H9 (cell line): ENCODE data around the gene HSPA13. TPM values are rescaled to one million over a fixed set of nuclear protein-coding genes. Genes with fewer than 3 reads are reported as not detected.

Experiments
- DNase-seq: peaks from one replicate; pipeline ENCODE4 v3.0.0-alpha.2; 2017
- H2AFZ ChIP-seq: one replicate; pipeline ENCODE4 v1.6.1; 2013; ENCODE audit warnings: mild to moderate bottlenecking, low read length, control low read depth, moderate library complexity
- H2AK5ac ChIP-seq: 2 replicates; pipeline ENCODE4 v1.6.1; 2013; ENCODE audit warnings: low read length, control low read depth, mixed read lengths; ENCODE audit not compliant: insufficient read length
- H2BK120ac ChIP-seq: one replicate; pipeline ENCODE4 v1.6.1; 2013; ENCODE audit warnings: low read depth, mild to moderate bottlenecking, low read length, control low read depth, inconsistent platforms; ENCODE audit not compliant: poor library complexity, severe bottlenecking
- H2BK12ac ChIP-seq: 2 replicates; pipeline ENCODE4 v1.6.1; 2013; ENCODE audit warnings: low read length, control low read depth, mixed read lengths, low read depth; ENCODE audit not compliant: insufficient read length
- H2BK15ac ChIP-seq: 2 replicates; pipeline ENCODE4 v1.6.1; 2013; ENCODE audit warnings: low read depth, low read length, control low read depth
- H2BK20ac ChIP-seq: one replicate; pipeline ENCODE4 v1.6.1; 2013; ENCODE audit warnings: low read depth, mild to moderate bottlenecking, low read length, control low read depth, inconsistent platforms; ENCODE audit not compliant: poor library complexity, severe bottlenecking
- H2BK5ac ChIP-seq: 2 replicates; pipeline ENCODE4 v1.6.1; 2013; ENCODE audit warnings: low read length, control low read depth, mixed read lengths; ENCODE audit not compliant: insufficient read length
- H3K14ac ChIP-seq: 2 replicates; pipeline ENCODE4 v1.6.1; 2013; ENCODE audit warnings: low read length, control low read depth; ENCODE audit not compliant: insufficient read depth
- H3K18ac ChIP-seq: 2 replicates; pipeline ENCODE4 v1.6.1; 2013; ENCODE audit warnings: low read depth, mild to moderate bottlenecking, mixed read lengths, low read length, control low read depth; ENCODE audit not compliant: insufficient read length
- H3K23ac ChIP-seq: 2 replicates; pipeline ENCODE4 v1.6.1; 2013; ENCODE audit warnings: low read length, control low read depth, mixed read lengths, low read depth; ENCODE audit not compliant: insufficient read length
- H3K23me2 ChIP-seq: 2 replicates; pipeline ENCODE4 v1.6.1; 2013; ENCODE audit warnings: low read depth, mild to moderate bottlenecking, mixed read lengths, low read length, control low read depth; ENCODE audit not compliant: insufficient read length, poor library complexity, severe bottlenecking
- H3K27ac ChIP-seq: 2 replicates; pipeline ENCODE4 v1.5.1; 2013; ENCODE audit warnings: low read length, control low read depth, mixed read lengths, low read depth; ENCODE audit not compliant: insufficient read length
- H3K27me3 ChIP-seq: 2 replicates; pipeline ENCODE4 v1.6.1; 2013; ENCODE audit warnings: low read length, control low read depth, inconsistent platforms; ENCODE audit not compliant: insufficient read depth
- H3K4ac ChIP-seq: 2 replicates; pipeline ENCODE4 v1.6.1; 2013; ENCODE audit warnings: low read depth, mild to moderate bottlenecking, control low read depth, inconsistent platforms, low read length, moderate library complexity
- H3K4me1 ChIP-seq: 2 replicates; pipeline ENCODE4 v1.6.1; 2013; ENCODE audit warnings: low read length, control low read depth, inconsistent platforms; ENCODE audit not compliant: insufficient read depth
- H3K4me2 ChIP-seq: 2 replicates; pipeline ENCODE4 v1.6.1; 2013; ENCODE audit warnings: low read length, control low read depth, mixed read lengths; ENCODE audit not compliant: insufficient read length, insufficient read depth
- H3K56ac ChIP-seq: 2 replicates; pipeline ENCODE4 v1.6.1; 2013; ENCODE audit warnings: low read depth, mild to moderate bottlenecking, mixed read lengths, low read length, control low read depth; ENCODE audit not compliant: insufficient read length
- H3K79me1 ChIP-seq: 2 replicates; pipeline ENCODE4 v1.6.1; 2013; ENCODE audit warnings: low read depth, mild to moderate bottlenecking, moderate library complexity, low read length, control low read depth, inconsistent platforms; ENCODE audit not compliant: insufficient read depth, poor library complexity, severe bottlenecking
- H3K79me2 ChIP-seq: 2 replicates; pipeline ENCODE4 v1.6.1; 2013; ENCODE audit warnings: low read length, control low read depth, inconsistent platforms; ENCODE audit not compliant: insufficient read depth
- H3K9ac ChIP-seq: 2 replicates; pipeline ENCODE4 v1.6.1; 2013; ENCODE audit warnings: low read length, control low read depth, mixed read lengths; ENCODE audit not compliant: insufficient read length; ENCODE audit errors: extremely low read depth
- H3K9me3 ChIP-seq: one replicate; pipeline ENCODE4 v1.6.1; 2013; ENCODE audit warnings: low read depth, low read length, inconsistent platforms; ENCODE audit not compliant: control insufficient read depth
- H3T11ph ChIP-seq: one replicate; pipeline ENCODE4 v1.6.1; 2013; ENCODE audit warnings: mild to moderate bottlenecking, low read length, control low read depth, inconsistent platforms
- H4K20me1 ChIP-seq: one replicate; pipeline ENCODE4 v1.6.1; 2013; ENCODE audit not compliant: control insufficient read depth, insufficient read length, insufficient read depth
- H4K5ac ChIP-seq: 2 replicates; pipeline ENCODE4 v1.6.1; 2013; ENCODE audit warnings: low read depth, mild to moderate bottlenecking, mixed read lengths, low read length, control low read depth; ENCODE audit not compliant: insufficient read length
- H4K8ac ChIP-seq: replicated peaks from 2 replicates; pipeline ENCODE4 v1.6.1; 2013; ENCODE audit warnings: low read length, control low read depth, mixed read lengths, low read depth; ENCODE audit not compliant: insufficient read length
- H4K91ac ChIP-seq: 2 replicates; pipeline ENCODE4 v1.6.1; 2013; ENCODE audit warnings: low read depth, mild to moderate bottlenecking, moderate library complexity, mixed read lengths, low read length, control low read depth; ENCODE audit not compliant: insufficient read length
- H3K27ac Mint-ChIP-seq, 3 experiments: 2 replicates in 2 of 3; 3 replicates in 1 of 3; pipeline ENCODE4 v1.8.0; 2020 to 2021; ENCODE audit warnings: mixed read lengths in 3 of 3, mild to moderate bottlenecking in 1 of 3, moderate library complexity in 1 of 3
- H3K27me3 Mint-ChIP-seq: 2 replicates; pipeline ENCODE4 v1.8.0; 2021; ENCODE audit warnings: low read depth, mild to moderate bottlenecking, moderate library complexity, mixed read lengths
- H3K36me3 Mint-ChIP-seq, 3 experiments: 2 replicates in 2 of 3; 3 replicates in 1 of 3; pipeline ENCODE4 v1.8.0; 2020 to 2021; ENCODE audit warnings: low read depth in 3 of 3, mixed read lengths in 3 of 3; ENCODE audit not compliant: insufficient read depth in 1 of 3
- H3K4me1 Mint-ChIP-seq, 2 experiments: 2 replicates each; pipeline ENCODE4 v1.8.0; 2020; ENCODE audit warnings: mixed read lengths in 2 of 2
- H3K4me3 Mint-ChIP-seq, 2 experiments: 2 replicates in 1 of 2; 3 replicates in 1 of 2; pipeline ENCODE4 v1.8.0; 2020 to 2021; ENCODE audit warnings: mild to moderate bottlenecking in 2 of 2, mixed read lengths in 2 of 2, moderate library complexity in 1 of 2
- H3K9me3 Mint-ChIP-seq, 2 experiments: 2 replicates in 1 of 2; 3 replicates in 1 of 2; pipeline ENCODE4 v1.8.0; 2020; ENCODE audit warnings: mild to moderate bottlenecking in 2 of 2, mixed read lengths in 2 of 2, moderate library complexity in 1 of 2
- total RNA-seq: library from RNA; stranded (reverse); gene quantifications from 2 replicates; pipeline ENCODE4 v1.2.1, GENCODE V29; 2021
- TF ChIP-seq, protein P1 (sequence below): fragments of 200-600 bp; sonication (generic); conservative IDR thresholded peaks from 3 replicates; pipeline ENCODE4 v1.8.0; 2021; ENCODE audit warnings: antibody characterized with exemption, mild to moderate bottlenecking

HSPA13 gene
- total RNA-seq, 1 experiment from 2014 or later = 32.6 TPM

DNA sequence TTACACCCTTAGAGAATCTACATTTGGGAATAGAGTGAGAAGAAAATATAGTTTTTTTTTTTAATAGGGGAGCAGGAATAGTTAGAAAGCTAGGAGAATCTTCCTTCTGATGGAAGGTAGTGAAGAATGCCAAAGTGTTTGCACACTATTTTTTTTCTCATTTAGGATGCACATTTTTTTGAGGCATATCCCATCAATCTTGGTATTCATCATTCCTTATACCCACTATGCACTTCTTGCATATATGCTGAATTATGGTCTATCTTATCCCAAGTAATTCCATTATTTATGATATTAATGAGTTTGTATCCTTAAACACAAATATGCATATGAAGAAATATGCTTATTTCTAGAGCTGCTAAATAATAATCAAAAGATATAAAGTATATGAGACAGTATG is 28.4 kb downstream of the HSPA13 start:
- Histone ChIP-seq H3K27ac (no peak overlapping the region), H2BK20ac (no peak overlapping the region), H3K4me2 (no peak overlapping the region), H2AFZ (no peak overlapping the region), H3K79me1 (no peaks in the 10 kb centered on the region), H3K56ac (no peak overlapping the region), H3K27me3 (no peaks in the 10 kb centered on the region), H3K9ac (no peak overlapping the region), H2BK12ac (no peak overlapping the region), H3K9me3 (no peaks in the 10 kb centered on the region), H3K23me2 (no peaks in the 10 kb centered on the region), H4K20me1 (no peaks in the 10 kb centered on the region), H2AK5ac (no peak overlapping the region), H3K18ac (no peak overlapping the region), H3K23ac (no peak overlapping the region), H3K4me1 (no peaks in the 10 kb centered on the region), H4K5ac (no peak overlapping the region), H3K14ac (no peak overlapping the region), H3K4ac (no peak overlapping the region), H3T11ph (no peak overlapping the region), H4K8ac (no peak overlapping the region), H2BK120ac (no peak overlapping the region), H4K91ac (no peak overlapping the region), H2BK15ac (no peak overlapping the region), H2BK5ac (no peak overlapping the region), H3K79me2 (no peaks in the 10 kb centered on the region)
- Mint-ChIP-seq H3K36me3 (no peaks in the 10 kb centered on the region), H3K27ac (no peak overlapping the region), H3K9me3 (peaks cover 2 to 3% of the 10 kb centered on the region in 2 experiments), H3K4me1 (no peaks in the 10 kb centered on the region), H3K4me3 (no peak overlapping the region), H3K27me3 (no peaks in the 10 kb centered on the region)
- TF ChIP-seq, protein P1, sequence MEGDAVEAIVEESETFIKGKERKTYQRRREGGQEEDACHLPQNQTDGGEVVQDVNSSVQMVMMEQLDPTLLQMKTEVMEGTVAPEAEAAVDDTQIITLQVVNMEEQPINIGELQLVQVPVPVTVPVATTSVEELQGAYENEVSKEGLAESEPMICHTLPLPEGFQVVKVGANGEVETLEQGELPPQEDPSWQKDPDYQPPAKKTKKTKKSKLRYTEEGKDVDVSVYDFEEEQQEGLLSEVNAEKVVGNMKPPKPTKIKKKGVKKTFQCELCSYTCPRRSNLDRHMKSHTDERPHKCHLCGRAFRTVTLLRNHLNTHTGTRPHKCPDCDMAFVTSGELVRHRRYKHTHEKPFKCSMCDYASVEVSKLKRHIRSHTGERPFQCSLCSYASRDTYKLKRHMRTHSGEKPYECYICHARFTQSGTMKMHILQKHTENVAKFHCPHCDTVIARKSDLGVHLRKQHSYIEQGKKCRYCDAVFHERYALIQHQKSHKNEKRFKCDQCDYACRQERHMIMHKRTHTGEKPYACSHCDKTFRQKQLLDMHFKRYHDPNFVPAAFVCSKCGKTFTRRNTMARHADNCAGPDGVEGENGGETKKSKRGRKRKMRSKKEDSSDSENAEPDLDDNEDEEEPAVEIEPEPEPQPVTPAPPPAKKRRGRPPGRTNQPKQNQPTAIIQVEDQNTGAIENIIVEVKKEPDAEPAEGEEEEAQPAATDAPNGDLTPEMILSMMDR = no peak
- no peak for DNase-seq
